Keratinocyte (primary cell): Measurements from ENCODE around the gene CIRBP.

Experiments used
- EZH2 ChIP-seq: IDR thresholded peaks from one replicate; pipeline ENCODE4 v1.6.1; 2012; ENCODE audit warnings: inconsistent platforms, mild to moderate bottlenecking, low read length, moderate library complexity
- TF ChIP-seq, protein P1 (sequence below), 3 experiments: IDR thresholded peaks in 1 of 3; conservative IDR thresholded peaks in 1 of 3; optimal IDR thresholded peaks in 1 of 3; 2 replicates in 2 of 3; 3 replicates in 1 of 3; pipeline versions ENCODE3 to v1.5.1; 2011; ENCODE audit warnings: low read length in 3 of 3, mild to moderate bottlenecking in 3 of 3, moderate library complexity in 2 of 3, control low read depth in 1 of 3, inconsistent platforms in 1 of 3; ENCODE audit not compliant: insufficient read depth in 2 of 3; ENCODE audit errors: extremely low read depth in 1 of 3

DNA sequence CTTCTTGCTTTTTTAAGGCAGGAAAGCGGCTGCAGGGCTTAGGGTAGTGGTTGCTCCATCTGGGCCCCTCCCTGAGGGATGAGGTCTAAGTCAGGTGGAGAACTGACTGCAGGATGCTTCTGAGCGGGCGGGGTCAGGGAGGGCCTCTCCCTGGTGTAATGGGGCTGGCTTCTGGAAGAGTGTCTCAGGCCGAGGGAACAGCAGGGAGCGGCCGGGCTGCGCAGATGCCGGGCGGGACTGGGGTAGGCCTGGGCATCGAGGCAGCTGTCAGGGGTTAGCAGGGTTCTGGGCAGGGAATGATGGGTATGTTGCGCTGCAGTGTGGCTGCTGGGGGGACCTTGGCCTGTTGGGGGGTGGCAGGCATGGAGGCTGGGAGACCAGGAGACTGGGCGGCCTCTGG is 8.9 kb downstream of the CIRBP start:
- TF ChIP-seq, protein P1, sequence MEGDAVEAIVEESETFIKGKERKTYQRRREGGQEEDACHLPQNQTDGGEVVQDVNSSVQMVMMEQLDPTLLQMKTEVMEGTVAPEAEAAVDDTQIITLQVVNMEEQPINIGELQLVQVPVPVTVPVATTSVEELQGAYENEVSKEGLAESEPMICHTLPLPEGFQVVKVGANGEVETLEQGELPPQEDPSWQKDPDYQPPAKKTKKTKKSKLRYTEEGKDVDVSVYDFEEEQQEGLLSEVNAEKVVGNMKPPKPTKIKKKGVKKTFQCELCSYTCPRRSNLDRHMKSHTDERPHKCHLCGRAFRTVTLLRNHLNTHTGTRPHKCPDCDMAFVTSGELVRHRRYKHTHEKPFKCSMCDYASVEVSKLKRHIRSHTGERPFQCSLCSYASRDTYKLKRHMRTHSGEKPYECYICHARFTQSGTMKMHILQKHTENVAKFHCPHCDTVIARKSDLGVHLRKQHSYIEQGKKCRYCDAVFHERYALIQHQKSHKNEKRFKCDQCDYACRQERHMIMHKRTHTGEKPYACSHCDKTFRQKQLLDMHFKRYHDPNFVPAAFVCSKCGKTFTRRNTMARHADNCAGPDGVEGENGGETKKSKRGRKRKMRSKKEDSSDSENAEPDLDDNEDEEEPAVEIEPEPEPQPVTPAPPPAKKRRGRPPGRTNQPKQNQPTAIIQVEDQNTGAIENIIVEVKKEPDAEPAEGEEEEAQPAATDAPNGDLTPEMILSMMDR (optimal IDR thresholded peaks at IDR 0.05 in 1 of 3, IDR thresholded peaks at IDR 0.05 in 1 of 3, conservative IDR thresholded peaks at IDR 0.05 in 1 of 3; ENCODE audit: extremely low read depth in 1 of 3, insufficient read depth in 2 of 3, low read length in 3 of 3) = no peak
- no peak for TF ChIP-seq EZH2
